Measurements from ENCODE around the gene MNDA.
"Not testable (repeated sequence)": the region's sequence is repeated elsewhere in the genome, so short reads cannot be mapped to it uniquely, and the experiment has no call there.

The MNDA gene

DNA sequence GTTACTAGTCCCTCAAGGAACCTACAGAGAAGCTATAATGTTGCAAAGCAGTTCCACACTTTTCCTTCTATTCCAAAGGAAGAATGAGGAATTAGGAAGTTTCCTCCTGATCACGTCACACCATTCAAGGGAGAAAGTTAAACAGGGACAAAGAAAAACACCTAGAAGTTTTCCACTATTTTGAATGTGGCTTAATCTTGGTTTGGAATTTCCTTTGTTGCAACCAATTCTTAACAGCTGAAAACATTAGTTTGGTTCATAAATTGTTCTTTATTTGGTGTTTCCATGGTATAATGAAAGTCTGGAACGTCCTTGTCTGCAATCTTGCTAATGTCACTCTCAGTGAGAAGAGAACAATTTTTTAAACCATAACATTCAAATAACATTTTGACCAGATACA is 8.4 kb downstream of the MNDA start:
- DNase-seq, result no peak

DNA sequence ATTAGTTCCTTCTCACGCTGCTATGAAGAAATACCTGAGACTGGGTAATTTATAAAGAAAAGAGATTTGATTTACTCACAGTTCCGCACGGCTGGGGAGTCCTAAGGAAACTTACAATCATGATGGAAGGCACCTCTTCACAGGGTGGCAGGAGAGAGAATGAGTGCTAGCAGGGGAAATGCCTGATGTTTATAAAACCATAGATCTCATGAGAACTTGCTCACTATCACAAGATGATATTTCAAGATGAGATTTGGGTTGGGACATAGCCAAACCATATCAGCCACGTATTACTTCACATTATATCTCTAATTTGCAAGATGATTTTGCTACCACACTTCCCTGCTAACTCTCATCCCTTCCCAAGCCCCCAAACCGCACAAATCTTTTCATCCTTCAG is 9.1 kb downstream of the MNDA start:
- no peak for DNase-seq

DNA sequence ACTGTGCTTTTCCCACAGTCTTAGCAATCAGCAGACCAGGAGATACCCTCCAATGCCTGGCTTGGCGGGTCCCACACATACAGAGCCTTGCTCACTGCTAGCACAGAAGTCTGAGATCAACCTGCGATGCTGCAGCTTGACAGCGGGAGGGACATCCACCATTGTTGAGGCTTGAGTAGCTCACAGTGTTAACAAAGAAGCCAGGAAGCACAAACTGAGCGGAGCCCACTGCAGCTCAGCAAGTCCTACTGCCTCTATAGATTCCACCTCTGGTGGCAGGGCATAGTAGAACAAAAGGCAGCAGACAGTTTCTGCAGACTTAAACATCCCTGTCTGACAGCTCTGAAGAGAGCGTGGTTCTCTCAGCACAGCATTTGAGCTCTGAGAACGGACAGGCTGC is 33.4 kb downstream of the MNDA start:
- no peak for DNase-seq

DNA sequence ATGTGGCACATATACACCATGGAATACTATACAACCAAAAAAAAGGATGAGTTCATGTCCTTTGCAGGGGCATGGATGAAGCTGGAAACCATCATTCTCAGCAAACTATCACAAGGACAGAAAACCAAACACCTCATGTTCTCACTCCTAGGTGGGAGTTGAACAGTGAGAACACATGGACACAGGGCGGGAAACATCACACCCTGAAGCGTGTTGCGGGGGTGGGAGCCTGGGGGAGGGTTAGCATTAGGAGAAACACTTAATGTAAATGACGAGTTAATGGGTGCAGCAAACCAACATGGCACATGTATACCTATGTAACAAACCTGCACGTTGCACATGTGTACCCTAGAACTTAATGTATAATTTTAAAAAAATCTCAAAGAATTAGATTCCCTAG is 39.3 kb downstream of the MNDA start:
- not testable (repeated sequence) for DNase-seq

DNA sequence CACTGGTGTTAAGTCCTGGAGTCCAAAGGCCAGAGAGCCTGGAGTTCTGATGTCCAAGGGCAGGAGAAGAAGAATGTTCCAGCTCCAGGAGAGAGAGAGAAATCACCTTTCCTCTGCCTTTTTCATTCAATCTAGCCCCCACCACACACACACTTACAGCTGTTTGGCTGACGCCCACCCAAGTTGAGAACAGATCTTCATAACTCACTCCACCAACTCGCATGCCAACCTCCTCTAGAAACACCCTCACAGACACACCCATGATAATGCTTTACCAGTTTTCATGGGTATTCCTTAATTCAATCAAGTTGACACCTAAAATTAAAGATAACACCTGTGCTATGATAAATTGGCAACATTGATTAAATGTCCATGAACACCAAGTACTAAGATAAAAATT is 42.0 kb downstream of the MNDA start:
- DNase-seq, result no peak

DNA sequence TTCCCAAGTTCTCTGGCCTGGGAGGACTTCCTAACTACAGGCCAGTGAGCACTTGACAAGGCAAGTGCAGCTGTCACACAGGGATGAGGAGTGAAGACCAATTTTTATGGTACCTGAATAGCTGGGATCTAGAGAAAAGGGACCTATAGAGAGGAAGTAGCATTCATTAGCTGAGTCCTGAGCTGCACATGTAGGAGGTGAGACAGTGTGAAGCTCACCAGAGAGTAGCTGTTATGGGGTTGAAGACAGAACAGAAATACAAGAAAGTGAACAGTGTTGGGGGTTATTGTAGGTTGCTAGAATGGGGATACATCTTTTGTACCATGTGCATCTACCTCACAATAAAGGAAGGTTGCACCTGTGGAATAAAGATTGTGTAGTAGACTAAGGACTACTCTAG is 62.5 kb downstream of the MNDA start:
- DNase-seq, result no peak

DNA sequence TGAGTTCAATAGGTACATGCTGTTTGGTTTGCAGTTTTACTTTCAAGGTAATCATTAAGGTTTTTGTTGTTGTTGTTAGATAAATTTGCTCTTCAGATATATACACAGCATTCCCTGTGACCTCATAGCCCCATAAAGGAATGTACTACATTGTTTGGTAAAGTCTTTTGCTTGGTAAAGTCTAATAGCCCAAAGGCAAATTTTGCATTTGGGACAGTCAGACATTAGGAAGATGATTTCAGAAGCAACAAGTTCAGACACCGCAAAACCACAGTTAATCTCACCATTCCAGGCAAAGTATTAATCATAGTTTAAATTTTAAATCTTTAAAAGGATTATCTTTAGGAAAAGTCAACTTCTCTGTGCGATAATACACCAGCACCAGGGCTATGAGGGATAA is 67.6 kb downstream of the MNDA start:
- DNase-seq, result no peak

Data from AML-193 (cell line).